NCI-H2196 (cell line): Measurements from ENCODE around the gene KDM3A.

Experiments used
- DNase-seq: peaks from one replicate; lab custom pipeline; 2025; ENCODE audit not compliant: unreplicated experiment; lab: John Stamatoyannopoulos, UW

Gene KDM3A, protein sequence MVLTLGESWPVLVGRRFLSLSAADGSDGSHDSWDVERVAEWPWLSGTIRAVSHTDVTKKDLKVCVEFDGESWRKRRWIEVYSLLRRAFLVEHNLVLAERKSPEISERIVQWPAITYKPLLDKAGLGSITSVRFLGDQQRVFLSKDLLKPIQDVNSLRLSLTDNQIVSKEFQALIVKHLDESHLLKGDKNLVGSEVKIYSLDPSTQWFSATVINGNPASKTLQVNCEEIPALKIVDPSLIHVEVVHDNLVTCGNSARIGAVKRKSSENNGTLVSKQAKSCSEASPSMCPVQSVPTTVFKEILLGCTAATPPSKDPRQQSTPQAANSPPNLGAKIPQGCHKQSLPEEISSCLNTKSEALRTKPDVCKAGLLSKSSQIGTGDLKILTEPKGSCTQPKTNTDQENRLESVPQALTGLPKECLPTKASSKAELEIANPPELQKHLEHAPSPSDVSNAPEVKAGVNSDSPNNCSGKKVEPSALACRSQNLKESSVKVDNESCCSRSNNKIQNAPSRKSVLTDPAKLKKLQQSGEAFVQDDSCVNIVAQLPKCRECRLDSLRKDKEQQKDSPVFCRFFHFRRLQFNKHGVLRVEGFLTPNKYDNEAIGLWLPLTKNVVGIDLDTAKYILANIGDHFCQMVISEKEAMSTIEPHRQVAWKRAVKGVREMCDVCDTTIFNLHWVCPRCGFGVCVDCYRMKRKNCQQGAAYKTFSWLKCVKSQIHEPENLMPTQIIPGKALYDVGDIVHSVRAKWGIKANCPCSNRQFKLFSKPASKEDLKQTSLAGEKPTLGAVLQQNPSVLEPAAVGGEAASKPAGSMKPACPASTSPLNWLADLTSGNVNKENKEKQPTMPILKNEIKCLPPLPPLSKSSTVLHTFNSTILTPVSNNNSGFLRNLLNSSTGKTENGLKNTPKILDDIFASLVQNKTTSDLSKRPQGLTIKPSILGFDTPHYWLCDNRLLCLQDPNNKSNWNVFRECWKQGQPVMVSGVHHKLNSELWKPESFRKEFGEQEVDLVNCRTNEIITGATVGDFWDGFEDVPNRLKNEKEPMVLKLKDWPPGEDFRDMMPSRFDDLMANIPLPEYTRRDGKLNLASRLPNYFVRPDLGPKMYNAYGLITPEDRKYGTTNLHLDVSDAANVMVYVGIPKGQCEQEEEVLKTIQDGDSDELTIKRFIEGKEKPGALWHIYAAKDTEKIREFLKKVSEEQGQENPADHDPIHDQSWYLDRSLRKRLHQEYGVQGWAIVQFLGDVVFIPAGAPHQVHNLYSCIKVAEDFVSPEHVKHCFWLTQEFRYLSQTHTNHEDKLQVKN (N-terminal part only)

DNA sequence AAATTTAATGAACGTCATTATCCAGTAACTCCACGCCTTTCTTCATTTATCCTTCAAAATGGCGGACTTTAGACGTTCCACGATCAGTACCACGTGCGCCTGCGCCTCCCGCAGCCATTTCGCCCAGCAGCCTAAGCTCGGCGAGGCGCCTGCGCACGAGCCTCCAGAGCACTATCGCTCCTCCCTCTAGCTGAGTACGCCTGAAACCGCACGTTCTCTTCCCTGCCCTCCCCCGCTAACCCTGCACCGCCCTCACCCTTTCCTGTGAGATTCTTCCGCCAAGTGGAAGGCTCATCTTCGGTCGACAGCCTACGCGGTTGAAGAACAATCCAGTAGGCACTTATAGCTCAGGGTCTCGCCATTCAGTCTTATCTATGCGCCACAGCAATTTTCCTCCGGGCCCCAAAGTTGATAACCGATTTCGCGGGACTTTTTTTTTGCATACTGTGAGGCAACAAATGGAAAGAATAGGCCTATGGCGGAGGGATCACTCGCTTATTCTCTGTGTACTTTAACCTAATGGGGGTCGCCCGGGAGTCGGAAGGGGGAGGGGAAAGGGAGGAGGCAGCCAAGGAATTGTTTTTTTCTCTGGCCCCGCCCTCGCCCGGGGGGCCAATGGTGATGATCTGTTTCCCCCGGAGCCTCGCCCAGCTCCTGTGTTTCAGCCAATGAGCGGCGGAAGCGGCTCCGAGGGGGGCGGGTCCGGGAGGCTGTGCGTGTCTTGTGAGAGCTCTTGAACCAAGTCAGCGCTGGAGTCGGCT lies at the start of gene KDM3A:
Gene KDM3A (plus strand): TSS at position 741 of the 761 bp plus-strand sequence. CDS start 677 bp downstream, outside the sequence.
- DNase-seq = peak; percentile 90

DNA sequence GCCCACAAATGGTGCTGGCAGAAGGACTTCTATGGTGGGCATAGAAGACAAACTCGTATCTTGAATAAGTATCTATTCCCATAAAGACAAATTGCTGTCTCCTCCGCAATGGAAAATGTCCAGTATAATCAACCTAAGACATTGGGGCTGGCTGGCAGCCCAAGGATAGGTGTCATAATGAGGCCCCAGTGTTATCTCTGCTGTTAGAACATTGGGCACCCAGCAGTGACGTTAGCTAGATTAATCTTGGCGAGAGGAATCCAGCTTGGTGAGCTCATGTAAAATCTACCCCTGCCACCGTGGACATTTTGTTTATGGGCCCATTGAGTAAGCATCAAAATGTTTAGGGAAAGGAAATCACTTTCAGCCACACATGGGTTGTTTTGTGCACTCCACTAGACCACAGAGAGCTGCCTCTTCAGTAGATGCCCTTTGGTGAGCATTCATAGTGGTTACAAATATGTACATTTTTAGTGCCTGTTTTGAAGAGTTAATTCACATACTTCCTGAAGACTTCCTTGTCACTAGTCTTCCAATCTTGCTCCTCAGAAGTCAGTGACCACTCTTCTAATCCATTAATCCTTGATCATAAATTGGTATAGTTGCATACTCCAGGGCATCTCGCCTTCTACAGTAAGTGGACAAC lies 48.2 kb upstream of the KDM3A start:
- DNase-seq = no peak

DNA sequence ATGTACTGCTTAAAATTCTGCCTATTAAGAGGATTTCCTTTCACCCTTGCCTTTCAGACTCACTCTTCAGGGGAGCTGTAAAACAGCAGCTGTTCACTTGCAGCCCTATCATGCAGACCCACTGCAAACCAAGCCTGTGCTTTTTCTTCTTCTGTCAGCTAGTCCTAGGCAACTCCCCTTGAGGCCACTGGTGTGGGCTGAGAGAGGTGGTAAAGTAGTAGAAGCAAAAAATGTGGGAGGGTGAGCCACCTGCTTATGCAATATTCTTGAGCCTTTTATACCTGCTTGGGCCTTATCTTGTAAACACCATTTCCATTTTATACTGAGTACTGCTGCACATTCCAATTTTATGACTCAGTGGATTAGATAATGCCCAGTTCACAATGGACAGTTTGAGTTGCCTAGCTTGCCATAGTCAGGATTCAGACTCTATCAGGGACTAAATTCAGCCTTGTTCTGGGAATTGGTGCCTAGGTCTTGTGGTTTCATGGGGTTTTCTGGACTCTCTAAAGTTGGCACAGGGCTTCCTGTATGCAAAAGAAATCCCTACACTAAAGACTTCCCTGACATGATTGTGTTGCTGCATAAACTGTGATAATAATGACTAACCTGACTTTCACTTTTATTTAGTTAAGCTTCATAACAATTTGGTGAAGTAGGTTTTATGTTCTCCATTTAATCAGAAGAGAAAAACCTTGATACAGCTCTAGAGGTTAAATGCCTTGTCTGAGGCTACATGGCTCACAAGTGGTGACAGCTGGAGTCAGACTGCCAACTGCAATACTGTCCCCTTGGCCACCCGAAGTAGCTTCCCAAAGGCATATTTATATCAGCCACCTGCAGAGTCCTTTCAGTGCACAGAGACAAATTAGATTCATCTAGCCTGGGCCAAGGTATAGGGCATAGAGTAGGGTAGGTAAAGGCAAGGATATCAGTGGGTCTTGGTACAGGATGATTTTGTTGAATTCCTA lies 47.4 kb upstream of the KDM3A start:
- DNase-seq = no peak

DNA sequence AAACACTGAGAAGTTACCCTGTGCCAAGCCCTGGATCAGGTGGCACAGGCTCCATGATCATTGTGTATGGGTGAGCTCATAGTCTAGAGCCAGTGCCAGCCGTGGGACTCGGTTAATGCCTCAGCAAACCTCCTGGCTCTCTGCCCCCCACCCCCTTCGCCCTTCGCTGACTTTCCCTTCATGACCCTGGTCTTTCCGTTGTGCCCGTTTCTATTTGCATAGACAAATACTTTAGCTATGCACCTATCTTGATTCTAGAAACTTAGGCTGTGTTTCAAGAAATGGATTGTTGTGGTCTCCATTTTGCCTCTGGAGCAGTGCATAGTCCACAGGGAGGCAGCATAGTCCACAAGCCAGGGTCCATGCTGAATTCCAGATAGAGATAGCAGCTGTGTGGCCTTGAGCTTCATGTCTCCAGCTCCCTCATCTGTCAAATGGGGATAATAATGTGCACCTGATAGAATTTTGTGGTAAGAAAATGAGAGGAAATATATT lies 44.8 kb upstream of the KDM3A start:
- no peak for DNase-seq

DNA sequence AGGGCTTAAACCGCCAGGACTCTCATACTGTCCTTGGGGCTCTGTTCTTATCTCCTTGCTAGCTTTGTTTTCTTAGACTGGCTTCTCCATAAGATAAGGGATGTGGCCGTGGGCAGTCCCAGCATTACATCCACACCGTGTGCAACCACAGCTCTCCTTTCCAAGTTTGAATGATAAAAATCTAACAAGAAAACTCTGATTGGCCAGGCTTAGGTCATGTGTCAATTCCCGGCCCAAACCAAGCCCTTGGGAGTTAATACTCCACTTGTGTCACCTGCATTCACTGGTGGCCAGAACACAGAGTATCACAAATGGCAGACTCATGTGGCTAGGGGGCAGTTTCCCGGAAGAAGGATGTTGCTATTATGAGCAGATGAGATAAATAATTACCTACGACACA lies 43.2 kb upstream of the KDM3A start:
- no peak for DNase-seq

DNA sequence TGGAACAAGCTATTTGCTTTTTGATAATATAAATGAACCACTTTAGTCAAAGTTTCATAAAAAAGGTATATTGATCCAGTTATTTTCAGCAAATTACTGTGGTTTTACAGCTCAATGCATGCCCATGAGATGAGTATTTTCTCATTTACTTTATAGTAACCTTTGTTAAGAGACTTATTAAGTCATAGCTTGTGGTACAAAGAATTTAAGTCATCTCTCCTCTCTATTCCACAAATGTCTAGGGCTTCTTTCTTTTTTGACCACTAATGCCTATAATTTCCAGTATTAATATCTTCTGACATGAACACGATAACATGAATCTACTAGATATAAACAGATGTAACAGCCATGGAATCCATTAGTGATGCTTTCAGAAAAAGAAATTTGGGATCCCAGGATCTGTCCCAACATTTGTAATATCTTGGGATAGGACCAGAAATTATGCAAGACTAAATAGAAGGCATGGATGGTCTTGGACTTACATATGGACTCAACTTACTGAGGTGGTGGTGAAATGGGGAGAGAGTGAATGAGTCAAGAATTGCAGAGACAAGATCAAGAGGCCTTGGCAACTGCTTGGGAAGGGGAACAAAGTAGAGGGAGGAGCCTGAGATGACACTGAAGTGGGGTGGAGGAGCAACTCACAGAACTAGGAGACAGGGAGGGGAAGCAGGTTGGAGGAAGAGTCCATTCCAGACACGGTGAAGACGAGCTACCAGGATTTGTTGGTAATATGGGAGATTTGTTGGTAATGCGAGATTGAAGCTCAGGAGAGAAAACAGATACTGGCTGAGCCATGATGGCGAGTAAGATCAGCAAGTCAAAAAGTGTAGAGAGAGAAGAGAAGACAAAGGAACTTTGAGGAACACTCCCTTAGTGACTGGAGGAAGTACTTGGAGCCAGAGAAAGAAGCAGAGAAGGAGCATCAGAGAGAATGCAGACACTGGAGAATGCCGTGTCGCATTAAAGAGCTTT lies 42.4 kb upstream of the KDM3A start:
- no peak for DNase-seq

DNA sequence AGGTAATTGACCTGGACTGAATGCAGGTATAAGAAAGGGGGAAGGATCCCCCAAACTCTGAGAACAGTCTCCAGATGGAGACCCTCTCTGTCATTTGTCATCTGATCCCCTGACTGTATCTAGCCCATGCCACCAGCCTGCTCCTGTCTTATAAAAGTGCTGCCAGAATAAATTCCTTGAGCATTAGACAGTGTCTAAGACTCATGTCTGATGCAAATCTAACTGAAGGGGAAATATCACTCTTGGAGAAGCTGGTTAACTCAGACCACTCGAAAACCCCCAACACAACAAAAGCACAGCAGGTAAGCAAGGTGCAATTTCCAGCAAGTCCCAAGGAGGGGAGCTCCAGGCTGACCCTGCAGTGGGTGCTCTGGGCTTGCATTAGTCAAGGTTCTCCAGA lies 40.9 kb upstream of the KDM3A start:
- no peak for DNase-seq

DNA sequence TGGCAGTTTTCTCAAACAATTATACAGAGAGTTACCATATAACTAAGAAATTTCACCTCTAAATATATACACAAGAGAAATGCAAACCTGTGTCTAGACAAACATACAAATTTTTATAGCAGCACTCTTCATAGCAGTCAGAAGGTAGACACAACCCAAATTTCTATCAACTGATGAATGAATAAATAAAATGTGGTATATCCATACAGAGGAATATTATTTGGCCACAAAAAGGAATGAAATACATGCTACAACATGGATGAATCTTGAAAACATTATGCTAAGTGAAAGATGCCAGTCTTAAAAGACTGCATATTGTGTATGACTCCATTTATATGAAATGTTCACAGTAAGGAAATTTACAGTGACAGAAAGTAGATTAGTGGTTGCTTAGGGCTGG lies 30.6 kb upstream of the KDM3A start:
- no peak for DNase-seq

DNA sequence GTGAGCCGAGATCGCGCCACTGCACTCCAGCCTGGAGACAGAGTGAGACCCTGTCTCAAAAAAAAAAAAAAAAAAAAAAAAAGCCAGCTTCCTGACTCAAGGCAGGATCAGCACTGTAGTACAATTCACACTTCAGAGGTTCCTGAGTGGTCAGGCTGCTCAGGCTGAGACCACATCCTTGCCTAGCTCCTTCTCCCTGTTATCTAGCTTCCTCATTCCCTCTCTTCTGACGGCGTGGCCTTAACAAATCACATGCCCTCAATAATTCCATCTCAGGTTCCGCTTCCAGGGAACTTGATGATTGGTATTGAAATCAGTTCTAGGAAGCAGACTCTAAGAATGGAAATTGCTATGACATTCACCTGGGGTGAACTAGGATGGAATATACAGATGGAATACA lies 29.8 kb upstream of the KDM3A start:
- no peak for DNase-seq

DNA sequence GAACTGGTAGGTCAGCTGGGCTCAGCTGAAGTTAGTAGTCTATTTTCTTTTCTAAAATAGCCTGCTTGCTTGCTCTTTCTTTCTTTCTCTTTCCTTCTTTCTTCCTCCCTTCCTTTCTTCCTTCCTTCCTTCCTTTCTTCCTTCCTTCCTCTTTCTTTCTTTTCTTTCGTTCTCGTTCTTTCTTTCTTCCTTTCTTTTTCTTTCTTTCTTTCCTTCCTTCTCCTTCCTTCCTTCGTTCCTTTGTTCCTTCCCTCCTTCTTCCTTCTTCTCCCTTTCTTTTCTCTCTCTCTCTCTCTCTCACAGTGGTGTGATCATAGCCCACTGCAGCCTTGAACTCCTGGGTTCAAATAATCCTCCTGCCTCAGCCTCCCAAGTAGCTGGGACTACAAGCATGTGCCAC lies 29.2 kb upstream of the KDM3A start:
- DNase-seq = no peak

DNA sequence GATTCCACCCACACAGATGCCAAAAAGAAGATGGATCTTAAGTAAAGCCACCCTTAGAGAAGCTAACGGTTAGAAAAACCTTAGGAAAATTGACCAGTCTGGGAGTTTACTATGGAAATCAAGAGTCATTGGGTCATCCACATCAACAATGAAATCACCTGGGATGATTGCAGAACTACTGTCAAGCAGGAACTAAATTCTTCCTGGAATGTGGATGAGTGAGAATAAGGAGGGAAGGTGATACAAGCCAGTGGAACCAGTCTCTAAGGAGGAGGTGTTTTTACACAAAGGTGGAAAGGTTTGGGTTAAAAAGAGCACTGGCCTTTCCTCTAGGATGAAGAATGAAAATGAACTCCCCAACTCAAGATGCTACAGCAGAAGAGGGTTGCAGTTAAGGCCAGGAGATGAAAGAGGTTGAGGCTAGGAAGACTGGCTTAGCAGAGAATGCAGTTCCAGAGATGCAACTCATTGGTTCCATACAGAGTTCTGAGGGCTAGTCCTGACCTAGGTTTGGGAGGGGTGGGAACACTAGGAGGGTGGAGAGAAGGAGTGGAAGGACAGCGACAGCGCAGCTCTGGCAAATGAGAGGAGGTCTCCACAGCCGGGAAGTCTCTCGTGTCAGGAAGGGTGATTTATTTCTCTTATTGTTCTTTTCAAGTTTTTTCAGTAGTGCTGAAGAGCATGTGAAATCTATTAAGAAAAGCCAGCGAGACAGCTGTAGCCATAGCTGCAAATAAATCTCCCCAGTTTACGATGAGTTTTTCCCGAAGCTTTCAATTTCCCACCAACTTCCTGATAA lies 27.7 kb upstream of the KDM3A start:
- no peak for DNase-seq

DNA sequence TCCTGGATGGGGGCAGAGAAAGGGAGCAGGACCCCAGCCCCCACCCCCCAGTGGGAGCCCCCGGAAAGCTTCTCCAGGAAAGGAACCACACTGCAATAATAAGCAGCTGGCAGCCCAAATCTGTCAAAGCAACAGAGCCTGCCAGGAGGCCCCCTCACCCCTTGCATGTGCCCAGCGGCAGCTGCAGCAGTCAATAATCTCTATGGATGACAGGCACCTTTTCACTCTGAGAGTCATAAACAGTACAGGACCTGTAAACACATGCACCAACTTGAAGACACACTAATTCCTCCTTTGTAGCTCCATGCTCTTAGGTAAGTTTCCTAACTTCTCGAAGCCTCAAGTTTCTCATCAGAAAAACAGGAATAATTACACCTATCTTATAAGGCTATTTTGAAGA lies 26.2 kb upstream of the KDM3A start:
- no peak for DNase-seq

DNA sequence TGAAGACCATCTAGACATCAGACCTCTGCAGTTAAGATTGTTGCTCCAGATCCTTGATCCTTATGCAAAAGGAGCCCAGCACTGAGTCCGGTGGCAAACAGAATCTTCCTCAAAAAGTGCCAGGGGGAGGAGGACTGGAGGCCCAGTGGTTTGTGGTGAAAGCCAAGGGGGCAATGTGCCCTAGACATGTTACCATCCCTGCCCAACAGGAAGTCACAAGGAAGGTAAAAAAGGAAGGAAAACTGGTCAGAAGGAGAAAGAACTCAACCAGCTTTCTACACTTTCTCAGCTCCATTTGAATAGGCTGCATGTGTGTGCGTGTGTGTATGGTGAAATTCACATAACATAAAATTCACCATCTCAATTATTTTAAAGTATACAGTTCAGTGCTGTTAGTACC lies 25.0 kb upstream of the KDM3A start:
- no peak for DNase-seq

DNA sequence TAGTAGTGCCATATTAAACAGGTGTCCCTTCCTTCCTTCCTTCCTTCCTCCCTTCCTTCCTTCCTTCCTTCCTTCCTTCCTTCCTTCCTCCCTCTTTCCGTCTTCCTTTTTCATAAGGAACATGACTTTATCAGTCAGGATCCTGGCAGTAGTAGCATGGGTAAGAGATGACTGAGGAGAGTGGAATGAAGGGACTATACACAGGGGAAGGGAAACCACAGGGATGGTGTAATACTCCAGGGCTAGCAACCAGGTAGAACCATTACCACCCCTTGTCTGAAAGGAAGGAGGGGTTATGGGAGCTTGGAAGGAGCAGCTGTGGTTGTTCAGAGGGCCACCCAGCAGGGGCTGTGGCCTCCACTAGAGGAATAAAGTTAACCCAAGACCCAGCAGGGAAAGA lies 23.2 kb upstream of the KDM3A start:
- no peak for DNase-seq

DNA sequence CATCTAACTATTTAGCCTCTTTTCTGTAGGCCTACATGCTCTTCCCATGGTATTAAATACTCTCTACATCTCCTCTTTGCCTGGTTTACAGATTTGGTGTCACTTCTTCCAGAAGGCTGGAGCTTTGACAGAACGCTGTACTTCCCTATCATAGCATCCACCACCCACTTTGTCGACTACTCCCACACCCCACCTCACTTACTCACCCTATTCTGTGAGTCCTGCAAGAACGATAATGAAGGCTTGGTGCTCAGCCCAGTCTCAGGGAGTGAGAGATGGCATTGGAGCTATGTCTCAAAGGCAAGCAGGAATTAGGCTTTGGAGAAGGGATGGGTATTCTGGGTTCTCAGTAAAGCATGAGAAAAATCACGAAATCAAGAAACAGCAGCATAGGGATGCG lies 20.3 kb upstream of the KDM3A start:
- no peak for DNase-seq

DNA sequence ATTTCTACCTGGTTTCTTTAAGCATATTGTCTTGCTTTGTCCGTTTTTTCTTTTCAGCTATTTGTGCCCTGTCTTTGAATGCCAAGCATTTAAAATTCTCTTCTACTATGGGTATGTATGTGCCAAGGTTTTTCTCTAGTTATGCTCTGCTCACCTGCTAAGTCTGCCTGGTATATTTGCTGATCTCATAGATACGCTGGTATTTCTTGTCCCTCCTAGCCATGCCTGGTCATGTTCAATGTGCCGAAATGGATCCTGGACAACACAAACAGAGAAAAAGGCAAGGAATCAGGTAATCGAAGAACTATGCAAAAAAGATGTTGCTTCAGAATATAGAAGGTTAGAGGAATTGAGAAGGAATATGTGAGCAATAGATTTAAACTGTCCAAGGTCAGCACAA lies 14.9 kb upstream of the KDM3A start:
- no peak for DNase-seq

DNA sequence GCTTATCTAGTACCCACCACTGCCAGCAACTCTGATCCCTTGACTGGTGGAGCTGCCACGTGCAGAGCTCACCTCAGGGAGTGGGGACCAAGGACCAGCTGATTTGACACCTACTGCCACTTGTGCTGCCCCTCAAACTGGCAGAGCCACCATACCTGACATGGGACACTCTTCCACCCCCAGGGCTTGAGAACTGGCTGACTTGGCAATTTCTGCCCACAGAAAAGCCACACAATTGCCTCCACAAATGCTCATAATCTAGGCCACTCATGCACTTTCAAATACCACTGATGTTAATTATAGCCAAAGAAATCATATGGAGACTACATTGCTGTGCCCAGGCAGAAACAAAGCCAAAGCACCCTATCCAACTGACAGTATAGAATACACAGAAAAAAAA lies 11.8 kb upstream of the KDM3A start:
- no peak for DNase-seq
